ENCODE results near the gene MTG2.

MTG2 gene

GRCh38 chr20:62240020-62240685 is 57.3 kb downstream of the MTG2 start:
- Histone ChIP-seq H3K4me3 (ENCODE audit: low read length) (no peak overlapping the region), H3K27me3 (ENCODE audit: control insufficient read depth, low read length) (no peaks in the 10 kb centered on the region), H3K27ac (ENCODE audit: low read depth, low read length) (no peak overlapping the region), H3F3A (ENCODE audit: control insufficient read depth, insufficient read depth) (no peaks in the 10 kb centered on the region), H3K36me3 (ENCODE audit: control insufficient read depth, low read length) (peaks cover 5% of the 10 kb centered on the region; the same call in 1 of the 2 replicates), H3K79me2 (ENCODE audit: control insufficient read depth, low read length) (peaks cover 53% of the 10 kb centered on the region), H3K9me3 (ENCODE audit: control insufficient read depth, insufficient read depth, low read length) (no peaks in the 10 kb centered on the region), H4K20me1 (ENCODE audit: control insufficient read depth, insufficient read depth, low read depth, low read length) (peaks cover 4% of the 10 kb centered on the region; the same call in 1 of the 2 replicates), H3K4me1 (ENCODE audit: control insufficient read depth, low read length) (peaks cover 13% of the 10 kb centered on the region), H3K4me2 (ENCODE audit: low read length) (no peak overlapping the region), H3K9me2 (replicated peaks; ENCODE audit: control insufficient read depth, low read length) (no peaks in the 10 kb centered on the region)
- TF ChIP-seq EZH2phosphoT487 (IDR thresholded peaks at IDR 0.05; ENCODE audit: borderline replicate concordance, low read length) (no peak), CTCF (IDR thresholded peaks at IDR 0.05; ENCODE audit: low read depth, low read length, poor library complexity, severe bottlenecking) (no peak)

GRCh38 chr20:62241506-62241905 is 58.7 kb downstream of the MTG2 start:
- Histone ChIP-seq H3K36me3 (ENCODE audit: control insufficient read depth, low read length) (peaks cover 5% of the 10 kb centered on the region; the same call in 1 of the 2 replicates), H3K79me2 (ENCODE audit: control insufficient read depth, low read length) (peaks cover 66% of the 10 kb centered on the region), H3K4me3 (ENCODE audit: low read length) (no peak overlapping the region), H3K4me1 (ENCODE audit: control insufficient read depth, low read length) (peaks cover 13% of the 10 kb centered on the region), H3F3A (ENCODE audit: control insufficient read depth, insufficient read depth) (no peaks in the 10 kb centered on the region), H3K27ac (ENCODE audit: low read depth, low read length) (no peak overlapping the region), H4K20me1 (ENCODE audit: control insufficient read depth, insufficient read depth, low read depth, low read length) (peaks cover 4% of the 10 kb centered on the region; the same call in 1 of the 2 replicates), H3K27me3 (ENCODE audit: control insufficient read depth, low read length) (no peaks in the 10 kb centered on the region), H3K9me2 (replicated peaks; ENCODE audit: control insufficient read depth, low read length) (no peaks in the 10 kb centered on the region), H3K4me2 (ENCODE audit: low read length) (no peak overlapping the region), H3K9me3 (ENCODE audit: control insufficient read depth, insufficient read depth, low read length) (no peaks in the 10 kb centered on the region)
- TF ChIP-seq CTCF (IDR thresholded peaks at IDR 0.05; ENCODE audit: low read depth, low read length, poor library complexity, severe bottlenecking): no peak
- no peak for TF ChIP-seq EZH2phosphoT487 (IDR thresholded peaks at IDR 0.05; ENCODE audit: borderline replicate concordance, low read length)

GRCh38 chr20:62242176-62242575 is 59.3 kb downstream of the MTG2 start:
- Histone ChIP-seq H3K79me2 (ENCODE audit: control insufficient read depth, low read length) (peaks cover 73% of the 10 kb centered on the region), H3F3A (ENCODE audit: control insufficient read depth, insufficient read depth) (no peaks in the 10 kb centered on the region), H3K4me3 (ENCODE audit: low read length) (no peak overlapping the region), H3K4me2 (ENCODE audit: low read length) (no peak overlapping the region), H3K27me3 (ENCODE audit: control insufficient read depth, low read length) (no peaks in the 10 kb centered on the region), H3K36me3 (ENCODE audit: control insufficient read depth, low read length) (peaks cover 5% of the 10 kb centered on the region; the same call in 1 of the 2 replicates), H3K9me3 (ENCODE audit: control insufficient read depth, insufficient read depth, low read length) (no peaks in the 10 kb centered on the region), H3K9me2 (replicated peaks; ENCODE audit: control insufficient read depth, low read length) (no peaks in the 10 kb centered on the region), H3K27ac (ENCODE audit: low read depth, low read length) (no peak overlapping the region), H3K4me1 (ENCODE audit: control insufficient read depth, low read length) (peaks cover 13% of the 10 kb centered on the region), H4K20me1 (ENCODE audit: control insufficient read depth, insufficient read depth, low read depth, low read length) (peaks cover 4% of the 10 kb centered on the region; the same call in 1 of the 2 replicates)
- no peak for TF ChIP-seq EZH2phosphoT487 (IDR thresholded peaks at IDR 0.05; ENCODE audit: borderline replicate concordance, low read length)
- no peak for TF ChIP-seq CTCF (IDR thresholded peaks at IDR 0.05; ENCODE audit: low read depth, low read length, poor library complexity, severe bottlenecking)
